ENCODE data around the gene ANGPT4.
A peak's percentile ranks its signal among the peaks of the same experiment; 100 is the strongest.

Gene ANGPT4

GRCh38 chr20:846894-847278 lies 69.2 kb downstream of the ANGPT4 start:
- Histone ChIP-seq H3K27ac (ENCODE audit: low read length) (0 out of 2 replicates have a peak overlapping the region, but pooled peaks have one; percentile 4), H2AFZ (ENCODE audit: low read depth, low read length) (no peak overlapping the region), H4K20me1 (ENCODE audit: insufficient read depth, low read length) (peaks cover 32% of the 10 kb centered on the region), H3K9me3 (ENCODE audit: insufficient read depth, low read length, severe bottlenecking) (no peaks in the 10 kb centered on the region), H3K4me2 (ENCODE audit: insufficient read depth, low read length) (no peak overlapping the region), H3K36me3 (ENCODE audit: insufficient read depth, low read length) (peaks cover 19% of the 10 kb centered on the region), H3K9ac (ENCODE audit: low read depth, low read length) (no peak overlapping the region), H3K4me3 (ENCODE audit: low read depth in 1 of 2, low read length in 2 of 2) (no peak overlapping the region), H3K27me3 (ENCODE audit: insufficient read depth, low read length, poor library complexity) (no peaks in the 10 kb centered on the region), H3K4me1 (ENCODE audit: insufficient read depth, low read length) (peaks cover 9% of the 10 kb centered on the region; the same call in 1 of the 2 replicates), H3K79me2 (ENCODE audit: insufficient read depth, low read length) (no peaks in the 10 kb centered on the region)
- TF ChIP-seq EZH2 (IDR thresholded peaks at IDR 0.05; ENCODE audit: borderline replicate concordance, low read depth, low read length, severe bottlenecking) (no peak), CTCF (IDR thresholded peaks at IDR 0.05; ENCODE audit: borderline replicate concordance, extremely low read depth, low read length, poor library complexity, severe bottlenecking) (no peak)
- DNase-seq (peak; percentile 57), ATAC-seq (ENCODE audit: insufficient read depth, low read depth) (peak; percentile 58; the same call in 2 of the 3 replicates)

GRCh38 chr20:845941-846893 lies 69.9 kb downstream of the ANGPT4 start:
- DNase-seq (no peak), ATAC-seq (ENCODE audit: insufficient read depth, low read depth) (no peak)
- peaks cover 9% of the 10 kb centered on the region; the same call in 1 of the 2 replicates for H3K4me1 ChIP-seq (ENCODE audit: insufficient read depth, low read length)
- no peaks in the 10 kb centered on the region for H3K27me3 ChIP-seq (ENCODE audit: insufficient read depth, low read length, poor library complexity)
- no peaks in the 10 kb centered on the region for H3K9me3 ChIP-seq (ENCODE audit: insufficient read depth, low read length, severe bottlenecking)
- H3K36me3 ChIP-seq (ENCODE audit: insufficient read depth, low read length), result peaks cover 19% of the 10 kb centered on the region
- H4K20me1 ChIP-seq (ENCODE audit: insufficient read depth, low read length), result peaks cover 37% of the 10 kb centered on the region
- H3K4me2 ChIP-seq (ENCODE audit: insufficient read depth, low read length), result no peak overlapping the region
- H3K27ac ChIP-seq (ENCODE audit: low read length), result peak overlapping the region; percentile 4; the same call in 1 of the 2 replicates
- H3K9ac ChIP-seq (ENCODE audit: low read depth, low read length), result no peak overlapping the region
- TF ChIP-seq EZH2 (IDR thresholded peaks at IDR 0.05; ENCODE audit: borderline replicate concordance, low read depth, low read length, severe bottlenecking) (no peak), CTCF (IDR thresholded peaks at IDR 0.05; ENCODE audit: borderline replicate concordance, extremely low read depth, low read length, poor library complexity, severe bottlenecking) (no peak)
- no peaks in the 10 kb centered on the region for H3K79me2 ChIP-seq (ENCODE audit: insufficient read depth, low read length)
- H3K4me3 ChIP-seq (ENCODE audit: low read depth in 1 of 2, low read length in 2 of 2), result no peak overlapping the region
- no peak overlapping the region for H2AFZ ChIP-seq (ENCODE audit: low read depth, low read length)

- no peak for ATAC-seq (ENCODE audit: insufficient read depth, low read depth)
- TF ChIP-seq CTCF (IDR thresholded peaks at IDR 0.05; ENCODE audit: borderline replicate concordance, extremely low read depth, low read length, poor library complexity, severe bottlenecking) (no peak), EZH2 (IDR thresholded peaks at IDR 0.05; ENCODE audit: borderline replicate concordance, low read depth, low read length, severe bottlenecking) (no peak)
- H3K9me3 ChIP-seq (ENCODE audit: insufficient read depth, low read length, severe bottlenecking), result no peaks in the 10 kb centered on the region
- H4K20me1 ChIP-seq (ENCODE audit: insufficient read depth, low read length), result peaks cover 40% of the 10 kb centered on the region
- no peak for DNase-seq
- H3K4me3 ChIP-seq (ENCODE audit: low read depth in 1 of 2, low read length in 2 of 2), result no peak overlapping the region
- H3K27ac ChIP-seq (ENCODE audit: low read length), result no peak overlapping the region
- H2AFZ ChIP-seq (ENCODE audit: low read depth, low read length), result no peak overlapping the region
- H3K36me3 ChIP-seq (ENCODE audit: insufficient read depth, low read length), result peaks cover 19% of the 10 kb centered on the region
- no peak overlapping the region for H3K4me2 ChIP-seq (ENCODE audit: insufficient read depth, low read length)
- no peak overlapping the region for H3K9ac ChIP-seq (ENCODE audit: low read depth, low read length)
- no peaks in the 10 kb centered on the region for H3K79me2 ChIP-seq (ENCODE audit: insufficient read depth, low read length)
- no peaks in the 10 kb centered on the region for H3K27me3 ChIP-seq (ENCODE audit: insufficient read depth, low read length, poor library complexity)
- peaks cover 9% of the 10 kb centered on the region; the same call in 1 of the 2 replicates for H3K4me1 ChIP-seq (ENCODE audit: insufficient read depth, low read length)
Observed at GRCh38 chr20:845226-845868, 70.8 kb downstream of the ANGPT4 start.
